Measurements from ENCODE around the gene TTC33.

- TF ChIP-seq CTCF (IDR thresholded peaks at IDR 0.05), result no peak
- TF ChIP-seq POLR2A (IDR thresholded peaks at IDR 0.05), result no peak
Observed at GRCh38 chr5:40775085-40775845, 19.5 kb upstream of the TTC33 start.

Data from right lobe of liver (tissue), 4 donors.